ENCODE measurements around the gene PCYT2. TPM values are rescaled to one million over a fixed set of nuclear protein-coding genes. Genes with fewer than 3 reads are reported as not detected.

The PCYT2 gene
- total RNA-seq (2022; extraction: Qiagen RNA extraction; ENCODE audit: low read depth), result 15.4 to 22.5 TPM (median 19.0 TPM) in 5 replicates

DNA sequence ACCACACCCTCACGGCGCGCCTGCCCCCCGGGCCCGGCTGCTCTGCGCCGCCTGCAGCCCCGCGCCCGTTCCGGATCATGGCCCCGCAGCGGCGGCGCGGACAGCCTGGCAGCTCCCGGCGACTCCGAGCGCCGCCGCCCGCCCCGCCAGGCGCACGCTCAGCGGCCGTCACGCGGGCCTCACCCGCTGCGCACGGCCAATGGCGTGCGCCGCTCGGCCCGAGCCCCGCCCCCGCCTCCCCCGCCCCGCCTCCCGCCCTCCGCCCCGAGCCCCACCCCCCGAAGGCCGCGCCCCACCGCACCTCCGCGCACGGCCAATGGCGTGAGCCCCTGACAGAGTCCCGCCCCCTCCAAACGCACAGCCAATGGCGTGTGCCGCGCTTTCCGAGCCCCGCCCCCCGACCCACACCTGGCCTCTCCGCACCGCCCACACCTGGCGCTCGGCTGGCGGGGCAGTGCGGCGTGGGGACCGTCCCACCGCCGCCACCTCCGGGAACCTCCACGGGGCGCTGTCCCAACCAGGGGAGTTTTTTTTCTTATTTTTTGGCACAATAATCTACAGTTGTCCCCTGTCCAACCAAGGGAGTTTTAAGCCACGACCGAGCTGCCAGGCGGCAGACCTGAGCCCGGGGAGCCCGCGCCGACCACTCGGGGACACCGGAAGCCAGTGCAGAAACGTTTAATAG, at the start of gene PCYT2:
Gene PCYT2, minus strand, starts transcription at position 123 of the 685 bp plus-strand sequence. Its CDS starts 44 bp downstream, at position 79.

DNA sequence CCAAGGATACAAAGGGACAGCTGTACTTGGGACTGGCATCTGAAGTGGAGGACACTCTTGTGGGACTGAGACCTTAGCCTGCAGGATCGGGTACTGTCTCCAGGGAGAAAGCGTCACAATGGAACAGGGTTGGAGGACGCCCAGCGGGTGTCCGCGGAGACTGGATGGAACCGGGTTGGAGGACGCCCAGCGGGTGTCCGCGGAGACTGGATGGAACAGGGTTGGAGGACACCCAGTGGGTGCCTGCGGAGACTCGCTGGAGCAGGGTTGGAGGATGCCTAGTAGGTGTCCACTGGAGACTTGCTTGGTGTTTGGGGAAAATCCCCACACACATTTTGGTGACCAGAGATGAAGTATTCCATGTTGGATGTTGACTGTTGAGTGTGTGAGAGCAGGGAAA, 36.0 kb upstream of the PCYT2 start, which contains the start of gene MYADML2:
Gene MYADML2, minus strand, starts transcription at position 45 of the 400 bp plus-strand sequence. CDS start 5,492 bp downstream, outside the sequence.

GRCh38 chr17:81927653-81928543, 16.7 kb upstream of the PCYT2 start, which contains the start of gene MAFG:
Gene MAFG (minus strand): TSS chr17:81927735. CDS start chr17:81923185, 4,550 bp downstream.

DNA sequence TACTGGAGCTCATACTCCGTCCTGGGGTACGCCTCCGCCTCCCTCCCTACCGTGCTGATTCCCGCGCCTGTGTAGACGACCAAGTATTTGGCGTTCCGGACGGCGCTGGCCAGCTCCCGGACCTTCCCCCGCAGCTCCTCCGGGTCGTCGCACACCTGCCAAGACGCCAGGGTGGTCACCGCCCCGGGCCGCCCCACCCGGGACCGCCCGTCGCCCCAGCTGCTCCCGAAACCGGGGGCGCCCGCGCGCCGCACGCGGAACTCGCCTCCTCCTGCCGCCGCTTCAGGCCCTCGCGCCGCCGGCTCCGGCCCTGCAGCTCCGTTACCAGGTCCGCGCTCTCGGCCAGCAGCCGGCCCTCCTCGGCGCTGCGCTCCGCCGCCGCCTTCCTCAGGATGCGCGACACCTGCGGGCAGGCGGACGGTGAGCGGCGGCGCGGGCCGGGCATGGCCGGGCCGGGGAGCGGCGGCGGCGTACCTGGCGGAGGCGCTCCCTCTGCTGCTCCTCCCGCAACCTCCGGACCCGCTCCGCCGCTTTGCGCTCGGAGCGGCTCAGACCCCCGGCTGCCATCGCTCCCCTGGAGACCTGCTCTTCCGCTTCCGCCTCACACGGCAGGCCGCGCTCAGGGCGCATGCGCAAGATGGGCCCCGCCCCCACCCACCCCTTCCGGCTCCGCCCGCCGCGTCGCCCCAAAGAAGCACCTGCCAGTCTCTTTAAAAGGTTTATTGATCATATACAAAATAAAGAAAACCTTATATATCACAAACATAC, 6.5 kb upstream of the PCYT2 start, which contains the start of gene SIRT7:
Gene SIRT7, minus strand, starts transcription at position 612 of the 768 bp plus-strand sequence. Its CDS starts 45 bp downstream, at position 567.

GRCh38 chr17:81902023-81902652, 9.1 kb downstream of the PCYT2 start, which contains the start of gene NPB:
Gene NPB (plus strand): TSS chr17:81902238. CDS start chr17:81902278, 40 bp downstream.

DNA sequence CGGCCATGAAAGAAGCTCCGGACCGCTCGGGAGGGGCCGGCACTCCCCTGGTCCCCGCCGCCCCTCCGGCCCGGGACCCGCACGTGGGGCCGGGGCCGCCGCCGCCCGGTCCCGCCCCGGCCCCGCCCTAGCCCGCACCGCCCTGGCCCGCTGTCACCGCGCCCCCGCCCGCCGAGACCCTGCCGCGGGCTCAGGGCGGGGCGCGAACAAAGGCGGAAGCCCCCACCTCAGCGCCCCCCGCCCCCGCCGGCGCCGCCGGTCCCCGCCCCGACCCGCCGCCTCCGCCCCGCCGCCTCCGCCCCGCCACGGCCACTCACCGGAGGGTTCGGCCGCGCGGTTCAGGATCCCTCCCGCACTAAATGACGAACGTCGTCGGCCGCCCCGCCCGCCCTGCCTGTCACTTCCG, 40.2 kb downstream of the PCYT2 start, which contains the start of gene ARHGDIA:
Gene ARHGDIA, minus strand, starts transcription at position 357 of the 406 bp plus-strand sequence. CDS start 1,407 bp downstream, outside the sequence.

DNA sequence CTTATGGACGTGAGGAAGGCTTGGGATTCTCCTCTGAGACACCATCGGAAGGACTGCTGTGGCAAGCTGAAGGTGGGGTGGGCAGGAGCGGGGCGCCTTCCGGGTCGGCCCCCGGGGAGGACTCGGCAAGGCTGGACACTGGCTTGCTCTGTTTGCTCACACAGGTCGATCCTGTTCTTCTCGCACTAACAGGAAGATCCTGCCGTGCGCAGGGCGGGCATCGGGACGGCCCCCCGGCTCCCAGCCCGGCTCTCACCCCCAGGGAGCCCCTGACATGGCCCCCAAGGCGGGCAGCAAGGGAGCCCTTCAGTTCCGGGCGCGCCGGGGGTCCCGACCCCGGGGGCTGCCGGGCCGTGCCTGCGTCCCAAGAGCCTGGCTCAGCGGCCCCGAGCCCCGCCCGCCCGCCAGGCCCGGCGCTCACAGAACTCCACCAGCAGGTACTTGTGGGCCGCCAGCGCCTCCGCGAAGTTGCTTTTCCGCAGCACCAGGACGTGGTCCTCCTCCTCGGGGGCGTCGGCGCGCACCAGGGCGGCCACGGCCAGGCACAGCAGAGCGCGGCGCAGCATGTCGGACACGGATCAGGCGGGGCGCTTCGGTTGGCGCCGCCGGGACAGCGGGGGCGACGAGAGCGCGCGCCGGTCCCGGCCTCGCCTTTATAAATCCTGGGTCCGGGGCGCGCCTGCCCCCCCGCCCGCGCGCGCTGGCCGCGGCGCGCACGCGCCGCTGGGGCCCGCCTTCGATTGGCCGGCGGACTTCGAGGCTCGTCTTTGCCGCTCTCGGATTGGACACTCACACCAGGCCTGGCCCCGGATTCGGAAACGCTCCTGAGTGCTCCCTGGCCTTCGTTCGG, 51.1 kb downstream of the PCYT2 start, which contains the start of gene P4HB:
Gene P4HB, minus strand, starts transcription at position 630 of the 850 bp plus-strand sequence. Its CDS starts 64 bp downstream, at position 566.

Other genes with a start within 250 kb of the PCYT2 start
- gene OXLD1, start 244.8 kb downstream of the PCYT2 start, total RNA-seq (2022; extraction: Qiagen RNA extraction; ENCODE audit: low read depth), result 37.5 to 61.3 TPM (median 57.4 TPM) in 5 replicates
- gene CCDC137, start 244.7 kb downstream of the PCYT2 start, total RNA-seq (2022; extraction: Qiagen RNA extraction; ENCODE audit: low read depth), result 58.3 to 75.7 TPM (median 65.0 TPM) in 5 replicates
- 47.7 to 57.9 TPM (median 50.2 TPM) in 5 replicates for gene ARL16, start 227.6 kb downstream of the PCYT2 start, total RNA-seq (2022; extraction: Qiagen RNA extraction; ENCODE audit: low read depth)
- 138 to 202 TPM (median 194 TPM) in 5 replicates for gene HGS, start 227.4 kb downstream of the PCYT2 start, total RNA-seq (2022; extraction: Qiagen RNA extraction; ENCODE audit: low read depth)
- 243 to 327 TPM (median 298 TPM) in 5 replicates for gene MRPL12, start 208.0 kb downstream of the PCYT2 start, total RNA-seq (2022; extraction: Qiagen RNA extraction; ENCODE audit: low read depth)
- 29.3 to 45.2 TPM (median 44.6 TPM) in 5 replicates for gene SLC25A10, start 199.1 kb downstream of the PCYT2 start, total RNA-seq (2022; extraction: Qiagen RNA extraction; ENCODE audit: low read depth)
- 0.15 to 0.67 TPM (median 0.54 TPM) in 5 replicates for gene GCGR, start 107.2 kb downstream of the PCYT2 start, total RNA-seq (2022; extraction: Qiagen RNA extraction; ENCODE audit: low read depth)
- gene MCRIP1, start 78.1 kb downstream of the PCYT2 start, total RNA-seq (2022; extraction: Qiagen RNA extraction; ENCODE audit: low read depth), result 73.8 to 102 TPM (median 99.3 TPM) in 5 replicates
- gene PPP1R27, start 76.3 kb downstream of the PCYT2 start, total RNA-seq (2022; extraction: Qiagen RNA extraction; ENCODE audit: low read depth), result 0.19 to 0.47 TPM (median 0.24 TPM) in 4 of 5 replicates, not detected in the other
- 672 to 719 TPM (median 681 TPM) in 5 replicates for gene P4HB, start 50.9 kb downstream of the PCYT2 start, total RNA-seq (2022; extraction: Qiagen RNA extraction; ENCODE audit: low read depth)
- 558 to 703 TPM (median 590 TPM) in 5 replicates for gene ARHGDIA, start 40.1 kb downstream of the PCYT2 start, total RNA-seq (2022; extraction: Qiagen RNA extraction; ENCODE audit: low read depth)
- gene ALYREF, start 19.8 kb downstream of the PCYT2 start, total RNA-seq (2022; extraction: Qiagen RNA extraction; ENCODE audit: low read depth), result 171 to 261 TPM (median 232 TPM) in 5 replicates
- 208 to 312 TPM (median 266 TPM) in 5 replicates for gene ANAPC11, start 19.7 kb downstream of the PCYT2 start, total RNA-seq (2022; extraction: Qiagen RNA extraction; ENCODE audit: low read depth)
- 0.27 to 0.84 TPM (median 0.53 TPM) in 5 replicates for gene NPB, start 9.2 kb downstream of the PCYT2 start, total RNA-seq (2022; extraction: Qiagen RNA extraction; ENCODE audit: low read depth)
- 33.7 to 48.8 TPM (median 45.2 TPM) in 5 replicates for gene SIRT7, start 6.8 kb upstream of the PCYT2 start, total RNA-seq (2022; extraction: Qiagen RNA extraction; ENCODE audit: low read depth)
- 26.4 to 36.5 TPM (median 33.1 TPM) in 5 replicates for gene MAFG, start 16.3 kb upstream of the PCYT2 start, total RNA-seq (2022; extraction: Qiagen RNA extraction; ENCODE audit: low read depth)
- 58.8 to 95.8 TPM (median 83.5 TPM) in 5 replicates for gene PYCR1, start 25.9 kb upstream of the PCYT2 start, total RNA-seq (2022; extraction: Qiagen RNA extraction; ENCODE audit: low read depth)
- gene MYADML2, start 35.8 kb upstream of the PCYT2 start, total RNA-seq (2022; extraction: Qiagen RNA extraction; ENCODE audit: low read depth), result not detected in 5 replicates
- 0.13 to 0.56 TPM (median 0.35 TPM) in 5 replicates for gene NOTUM, start 49.8 kb upstream of the PCYT2 start, total RNA-seq (2022; extraction: Qiagen RNA extraction; ENCODE audit: low read depth)
- 23.0 to 34.0 TPM (median 26.5 TPM) in 5 replicates for gene ASPSCR1, start 66.2 kb upstream of the PCYT2 start, total RNA-seq (2022; extraction: Qiagen RNA extraction; ENCODE audit: low read depth)
- gene CENPX, start 111.5 kb upstream of the PCYT2 start, total RNA-seq (2022; extraction: Qiagen RNA extraction; ENCODE audit: low read depth), result 155 to 212 TPM (median 190 TPM) in 5 replicates
- 9.7 to 15.3 TPM (median 13.6 TPM) in 5 replicates for gene LRRC45, start 111.9 kb upstream of the PCYT2 start, total RNA-seq (2022; extraction: Qiagen RNA extraction; ENCODE audit: low read depth)
- gene RAC3, start 120.3 kb upstream of the PCYT2 start, total RNA-seq (2022; extraction: Qiagen RNA extraction; ENCODE audit: low read depth), result 25.0 to 39.4 TPM (median 34.2 TPM) in 5 replicates
- 66.6 to 101 TPM (median 95.7 TPM) in 5 replicates for gene DCXR, start 126.3 kb upstream of the PCYT2 start, total RNA-seq (2022; extraction: Qiagen RNA extraction; ENCODE audit: low read depth)
- gene RFNG, start 140.4 kb upstream of the PCYT2 start, total RNA-seq (2022; extraction: Qiagen RNA extraction; ENCODE audit: low read depth), result 16.1 to 25.0 TPM (median 23.9 TPM) in 5 replicates
- gene GPS1, start 140.5 kb upstream of the PCYT2 start, total RNA-seq (2022; extraction: Qiagen RNA extraction; ENCODE audit: low read depth), result 99.8 to 139 TPM (median 137 TPM) in 5 replicates
- gene DUS1L, start 154.4 kb upstream of the PCYT2 start, total RNA-seq (2022; extraction: Qiagen RNA extraction; ENCODE audit: low read depth), result 80.3 to 145 TPM (median 129 TPM) in 5 replicates
- gene FASN, start 186.8 kb upstream of the PCYT2 start, total RNA-seq (2022; extraction: Qiagen RNA extraction; ENCODE audit: low read depth), result 102 to 132 TPM (median 126 TPM) in 5 replicates